Loucy (cell line): Measurements from ENCODE around the gene SERBP1.

Source experiments
- H2AFZ ChIP-seq: fragments of 200-600 bp; sonication (generic); 2 replicates; pipeline ENCODE4 v1.6.0; 2016; ENCODE audit warnings: antibody characterized with exemption, mild to moderate bottlenecking, low read length, moderate library complexity
- H3F3A ChIP-seq: fragments of 200-600 bp; 2 replicates; pipeline ENCODE4 v1.6.0; 2016; ENCODE audit warnings: antibody characterized with exemption, low read depth, mild to moderate bottlenecking
- H3K27me3 ChIP-seq: fragments of 200-600 bp; sonication (generic); 2 replicates; pipeline ENCODE4 v1.6.1; 2014; ENCODE audit warnings: low read length, mild to moderate bottlenecking; ENCODE audit not compliant: insufficient read depth, poor library complexity, severe bottlenecking
- H3K36me3 ChIP-seq: fragments of 200-600 bp; sonication (generic); 2 replicates; pipeline ENCODE4 v1.6.1; 2016; ENCODE audit warnings: low read length; ENCODE audit not compliant: insufficient read depth
- H3K4me1 ChIP-seq: fragments of 200-600 bp; sonication (generic); 2 replicates; pipeline ENCODE4 v1.5.1; 2014; ENCODE audit warnings: low read length, mild to moderate bottlenecking; ENCODE audit not compliant: insufficient read depth, poor library complexity, severe bottlenecking
- H3K4me2 ChIP-seq: fragments of 200-600 bp; sonication (generic); 2 replicates; pipeline ENCODE4 v1.6.0; 2014; ENCODE audit warnings: antibody characterized with exemption, low read length, low read depth, mild to moderate bottlenecking; ENCODE audit not compliant: poor library complexity, severe bottlenecking
- H3K4me3 ChIP-seq: fragments of 200-600 bp; sonication (generic); 2 replicates; pipeline ENCODE4 v1.5.1; 2014; ENCODE audit warnings: low read length, mild to moderate bottlenecking, mixed read lengths; ENCODE audit not compliant: poor library complexity, severe bottlenecking
- H3K79me2 ChIP-seq: fragments of 200-600 bp; sonication (generic); 2 replicates; pipeline ENCODE4 v1.6.1; 2014; ENCODE audit warnings: low read length; ENCODE audit not compliant: insufficient read depth
- H3K9ac ChIP-seq: fragments of 200-600 bp; sonication (generic); 2 replicates; pipeline ENCODE4 v1.6.0; 2014; ENCODE audit warnings: mild to moderate bottlenecking, low read depth, low read length, moderate library complexity; ENCODE audit not compliant: poor library complexity, severe bottlenecking
- H3K9me2 ChIP-seq: fragments of 200-600 bp; sonication (generic); replicated peaks from 2 replicates; pipeline ENCODE4 v1.6.1; 2016; ENCODE audit warnings: low read depth, low read length, mixed read lengths
- H3K9me3 ChIP-seq: fragments of 200-600 bp; sonication (generic); 2 replicates; pipeline ENCODE4 v1.6.1; 2014; ENCODE audit warnings: mild to moderate bottlenecking, antibody characterized with exemption, low read length, low read depth; ENCODE audit not compliant: insufficient read depth
- H4K20me1 ChIP-seq: fragments of 200-600 bp; sonication (generic); 2 replicates; pipeline ENCODE4 v1.6.0; 2014; ENCODE audit warnings: antibody characterized with exemption, low read length, mild to moderate bottlenecking; ENCODE audit not compliant: insufficient read depth, poor library complexity, severe bottlenecking
- EZH2phosphoT487 ChIP-seq: fragments of 200-600 bp; IDR thresholded peaks from 2 replicates; pipeline ENCODE4 v1.6.1; 2018; ENCODE audit warnings: antibody characterized with exemption, mild to moderate bottlenecking, moderate library complexity, borderline replicate concordance
- TF ChIP-seq, protein P1 (sequence below): fragments of 200-600 bp; sonication (generic); conservative IDR thresholded peaks from 2 replicates; pipeline ENCODE4 v1.5.1; 2014; ENCODE audit warnings: mild to moderate bottlenecking, antibody characterized with exemption, low read length

Gene SERBP1

GRCh38 chr1:67371043-67371442 lies 59.2 kb downstream of the SERBP1 start:
- Histone ChIP-seq H3K4me3 (no peak overlapping the region), H3K36me3 (no peaks in the 10 kb centered on the region), H4K20me1 (no peaks in the 10 kb centered on the region), H2AFZ (no peak overlapping the region), H3K9me2 (no peaks in the 10 kb centered on the region), H3K79me2 (no peaks in the 10 kb centered on the region), H3K4me2 (no peak overlapping the region), H3F3A (no peaks in the 10 kb centered on the region), H3K9ac (no peak overlapping the region), H3K4me1 (peaks cover under 1% of the 10 kb centered on the region), H3K27me3 (no peaks in the 10 kb centered on the region), H3K9me3 (no peaks in the 10 kb centered on the region)
- TF ChIP-seq EZH2phosphoT487 = no peak
- TF ChIP-seq, protein P1, sequence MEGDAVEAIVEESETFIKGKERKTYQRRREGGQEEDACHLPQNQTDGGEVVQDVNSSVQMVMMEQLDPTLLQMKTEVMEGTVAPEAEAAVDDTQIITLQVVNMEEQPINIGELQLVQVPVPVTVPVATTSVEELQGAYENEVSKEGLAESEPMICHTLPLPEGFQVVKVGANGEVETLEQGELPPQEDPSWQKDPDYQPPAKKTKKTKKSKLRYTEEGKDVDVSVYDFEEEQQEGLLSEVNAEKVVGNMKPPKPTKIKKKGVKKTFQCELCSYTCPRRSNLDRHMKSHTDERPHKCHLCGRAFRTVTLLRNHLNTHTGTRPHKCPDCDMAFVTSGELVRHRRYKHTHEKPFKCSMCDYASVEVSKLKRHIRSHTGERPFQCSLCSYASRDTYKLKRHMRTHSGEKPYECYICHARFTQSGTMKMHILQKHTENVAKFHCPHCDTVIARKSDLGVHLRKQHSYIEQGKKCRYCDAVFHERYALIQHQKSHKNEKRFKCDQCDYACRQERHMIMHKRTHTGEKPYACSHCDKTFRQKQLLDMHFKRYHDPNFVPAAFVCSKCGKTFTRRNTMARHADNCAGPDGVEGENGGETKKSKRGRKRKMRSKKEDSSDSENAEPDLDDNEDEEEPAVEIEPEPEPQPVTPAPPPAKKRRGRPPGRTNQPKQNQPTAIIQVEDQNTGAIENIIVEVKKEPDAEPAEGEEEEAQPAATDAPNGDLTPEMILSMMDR = no peak

- Histone ChIP-seq H3K4me1 (no peaks in the 10 kb centered on the region), H3F3A (no peaks in the 10 kb centered on the region), H3K9ac (no peak overlapping the region), H3K27me3 (no peaks in the 10 kb centered on the region), H2AFZ (no peak overlapping the region), H4K20me1 (no peaks in the 10 kb centered on the region), H3K36me3 (no peaks in the 10 kb centered on the region), H3K9me3 (no peaks in the 10 kb centered on the region), H3K4me2 (no peak overlapping the region), H3K9me2 (no peaks in the 10 kb centered on the region), H3K4me3 (no peak overlapping the region), H3K79me2 (no peaks in the 10 kb centered on the region)
- no peak for TF ChIP-seq EZH2phosphoT487
- TF ChIP-seq, protein P1 = no peak
Measured at GRCh38 chr1:67368046-67368514, 62.1 kb downstream of the SERBP1 start.

- TF ChIP-seq, protein P1 = no peak
- TF ChIP-seq EZH2phosphoT487 = no peak
- Histone ChIP-seq H3K4me2 (no peak overlapping the region), H3K79me2 (no peaks in the 10 kb centered on the region), H3K9me2 (no peaks in the 10 kb centered on the region), H3K4me3 (no peak overlapping the region), H3K36me3 (no peaks in the 10 kb centered on the region), H3K9me3 (no peaks in the 10 kb centered on the region), H3K9ac (no peak overlapping the region), H2AFZ (no peak overlapping the region), H4K20me1 (no peaks in the 10 kb centered on the region), H3K27me3 (no peaks in the 10 kb centered on the region), H3F3A (no peaks in the 10 kb centered on the region), H3K4me1 (no peaks in the 10 kb centered on the region)
Measured at GRCh38 chr1:67367370-67368045, 62.7 kb downstream of the SERBP1 start.
